Urinary bladder (tissue), 4 donors: ENCODE data around the gene ITPR2. TPM values are rescaled to one million over a fixed set of nuclear protein-coding genes. Genes with fewer than 3 reads are reported as not detected.
"Not testable (repeated sequence)": the region's sequence is repeated elsewhere in the genome, so short reads cannot be mapped to it uniquely, and the experiment has no call there.

Experiments
- DNase-seq: peaks from one replicate; pipeline ENCODE4 v3.0.0-alpha.2; 2015; ENCODE audit errors: extremely low spot score
- H3K27ac ChIP-seq: one replicate; pipeline ENCODE4 v1.5.1; 2013; ENCODE audit warnings: low read depth, mild to moderate bottlenecking, moderate library complexity
- H3K36me3 ChIP-seq: one replicate; pipeline ENCODE4 v1.6.1; 2013; ENCODE audit warnings: mild to moderate bottlenecking, moderate library complexity; ENCODE audit not compliant: insufficient read depth
- H3K4me1 ChIP-seq: one replicate; pipeline ENCODE4 v1.6.1; 2013; ENCODE audit warnings: mild to moderate bottlenecking, moderate library complexity; ENCODE audit not compliant: insufficient read depth
- H3K4me3 ChIP-seq: one replicate; pipeline ENCODE4 v1.5.1; 2013; ENCODE audit warnings: low read depth, low read length
- WGBS: extraction: QIAGEN DNeasy Blood & Tissue Kit; methylation state at CpG from one replicate; pipeline ENCODE4 v1.1.7; 2013; 5-methylcytosine and 5-hydroxymethylcytosine counted together
- polyA plus RNA-seq: library from polyadenylated mRNA; stranded (reverse); fragments of 200-250 nt; gene quantifications from one replicate; pipeline ENCODE4 v1.2.3, GENCODE V29; 2013
- total RNA-seq: library from RNA; depleted of rRNA; stranded (reverse); fragments of >200 nt; gene quantifications from one replicate; pipeline ENCODE4 v1.2.3, GENCODE V29; 2014
- donor health status: healthy with polysubstance abuse.
- donor health status: healthy.

The ITPR2 gene
- total and polyA plus RNA-seq, 2 donors: 5.6 to 48.2 TPM

DNA sequence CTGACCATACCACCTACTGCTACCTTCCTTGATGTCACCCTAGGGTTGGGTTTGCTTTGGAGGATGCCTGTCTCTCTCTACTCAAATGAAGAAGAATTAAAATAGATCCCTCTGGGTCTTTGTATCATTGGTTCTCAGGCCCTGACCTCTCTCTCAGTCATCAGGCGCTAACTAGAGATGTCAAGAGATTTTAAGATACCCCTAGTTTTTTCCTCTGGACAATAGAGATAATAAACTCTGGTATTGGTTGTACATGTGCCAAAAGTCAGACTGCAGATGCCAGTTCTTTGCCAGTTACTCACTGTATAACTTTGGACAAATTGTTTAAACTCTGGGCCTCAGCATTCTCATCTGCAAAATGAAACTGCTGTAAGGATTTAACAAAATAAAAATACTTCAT, 31.5 kb downstream of the ITPR2 start:
- Histone ChIP-seq H3K36me3 (no peaks in the 10 kb centered on the region), H3K27ac (no peak overlapping the region), H3K4me3 (no peak overlapping the region), H3K4me1 (no peaks in the 10 kb centered on the region)
- WGBS: 97% methylated on average over 1 of the region's 1 CpG
- DNase-seq: no peak

DNA sequence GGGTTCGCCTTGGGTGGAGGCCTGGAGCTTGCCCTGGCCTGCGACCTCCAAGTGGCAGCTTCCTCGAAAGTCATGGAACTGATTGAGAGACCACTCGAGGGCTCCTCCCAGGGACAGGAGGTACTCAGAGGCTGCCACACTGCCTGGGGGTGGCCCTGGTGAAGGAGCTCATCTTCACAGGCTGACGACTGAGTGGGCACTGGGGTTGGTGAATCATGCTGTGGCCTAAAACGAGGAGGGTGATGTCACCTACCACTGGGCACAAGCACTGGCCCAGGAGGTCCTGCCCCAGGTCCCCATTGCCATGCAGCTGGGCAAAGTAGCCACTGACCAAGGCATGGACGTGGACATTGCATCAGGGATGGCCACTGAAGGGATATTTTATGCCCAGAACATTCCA, 32.1 kb downstream of the ITPR2 start:
- H3K4me1 ChIP-seq: no peaks in the 10 kb centered on the region
- H3K27ac ChIP-seq: no peak overlapping the region
- DNase-seq: no peak
- no peaks in the 10 kb centered on the region for H3K36me3 ChIP-seq
- no peak overlapping the region for H3K4me3 ChIP-seq
- WGBS: 97% methylated on average over 7 of the region's 7 CpGs

DNA sequence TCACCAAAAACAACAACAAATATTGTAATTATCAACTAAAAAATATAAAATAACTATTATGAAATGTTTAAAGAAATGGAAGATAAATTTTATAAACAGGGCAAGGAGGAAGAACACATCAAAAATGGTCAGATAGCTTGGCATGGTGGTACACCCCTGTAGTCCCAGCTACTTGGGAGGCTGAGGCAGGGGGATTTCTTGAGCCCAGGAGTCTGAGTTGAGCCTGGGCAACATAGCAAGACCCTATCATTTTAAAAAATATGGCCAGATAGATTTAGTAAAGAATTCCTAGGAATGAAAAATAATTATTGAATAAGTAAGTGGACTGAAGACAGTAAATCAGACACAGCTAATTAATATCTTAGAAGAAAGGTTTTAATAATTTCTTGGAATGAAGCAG, 32.6 kb downstream of the ITPR2 start:
- DNase-seq: no peak
- H3K27ac ChIP-seq: no peak overlapping the region
- H3K36me3 ChIP-seq: no peaks in the 10 kb centered on the region
- H3K4me1 ChIP-seq: no peaks in the 10 kb centered on the region
- H3K4me3 ChIP-seq: no peak overlapping the region

DNA sequence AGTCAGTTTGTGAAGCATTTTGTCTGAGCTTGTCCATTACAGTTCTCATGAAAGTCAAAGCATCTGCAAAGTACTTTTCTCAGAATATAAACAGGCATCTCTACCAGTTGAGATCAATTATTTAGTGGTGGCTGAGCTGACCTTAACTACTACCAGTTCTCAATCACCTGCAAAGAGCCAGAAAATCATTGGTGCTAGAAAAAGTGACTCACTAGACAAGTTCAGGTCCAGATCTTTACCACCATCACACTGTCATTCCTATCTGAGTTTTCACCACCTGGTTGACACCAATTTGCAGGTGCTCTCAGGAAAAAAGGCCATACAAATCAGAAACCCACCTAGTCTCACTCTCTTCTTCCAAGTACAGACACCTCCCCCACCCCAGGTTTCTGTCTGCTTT, 33.3 kb downstream of the ITPR2 start:
- no peak for DNase-seq
- Histone ChIP-seq H3K27ac (no peak overlapping the region), H3K4me3 (no peak overlapping the region), H3K4me1 (no peaks in the 10 kb centered on the region), H3K36me3 (no peaks in the 10 kb centered on the region)

DNA sequence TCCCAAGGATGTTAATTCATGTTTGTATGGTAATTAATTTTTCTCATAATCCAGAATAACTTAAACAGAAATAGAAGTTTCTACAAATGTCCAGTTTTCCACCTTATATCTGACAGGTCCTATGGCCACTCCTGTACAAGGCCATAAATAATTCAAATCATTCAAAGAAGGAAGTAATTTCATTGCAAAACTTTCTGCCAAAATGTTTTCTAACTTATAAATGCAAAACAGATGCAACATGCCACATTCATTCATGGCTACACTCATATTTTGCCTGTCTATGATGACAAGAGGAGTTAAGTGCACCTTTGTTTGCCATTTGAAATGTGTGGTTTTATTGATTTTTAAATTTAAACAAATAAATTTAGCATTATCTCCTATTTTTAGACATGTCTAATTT, 34.4 kb downstream of the ITPR2 start:
- Histone ChIP-seq H3K36me3 (no peaks in the 10 kb centered on the region), H3K4me1 (no peaks in the 10 kb centered on the region), H3K4me3 (no peak overlapping the region), H3K27ac (no peak overlapping the region)
- no peak for DNase-seq

DNA sequence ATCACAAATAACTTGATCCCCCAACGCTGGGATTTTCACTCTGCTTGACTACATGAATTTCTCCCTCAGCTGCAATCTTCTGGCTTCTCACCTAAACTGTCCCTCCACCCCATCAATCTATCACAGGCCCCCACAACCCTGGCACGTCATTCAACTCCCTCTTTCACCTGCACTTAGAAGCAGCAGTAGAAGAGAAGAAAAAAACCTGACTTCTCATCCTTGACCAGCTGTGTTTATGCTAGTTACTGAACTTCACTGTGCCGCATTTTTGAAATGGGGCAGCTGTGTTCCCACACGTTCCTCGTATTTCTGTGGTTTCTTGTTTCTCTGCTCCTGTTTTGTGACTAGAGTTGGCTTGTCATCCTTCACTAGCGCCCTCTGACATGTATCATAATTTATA, 35.0 kb downstream of the ITPR2 start:
- no peak for DNase-seq
- Histone ChIP-seq H3K4me1 (no peaks in the 10 kb centered on the region), H3K4me3 (no peak overlapping the region), H3K27ac (no peak overlapping the region), H3K36me3 (no peaks in the 10 kb centered on the region)
- 36% methylated on average over 6 of the region's 6 CpGs for WGBS

DNA sequence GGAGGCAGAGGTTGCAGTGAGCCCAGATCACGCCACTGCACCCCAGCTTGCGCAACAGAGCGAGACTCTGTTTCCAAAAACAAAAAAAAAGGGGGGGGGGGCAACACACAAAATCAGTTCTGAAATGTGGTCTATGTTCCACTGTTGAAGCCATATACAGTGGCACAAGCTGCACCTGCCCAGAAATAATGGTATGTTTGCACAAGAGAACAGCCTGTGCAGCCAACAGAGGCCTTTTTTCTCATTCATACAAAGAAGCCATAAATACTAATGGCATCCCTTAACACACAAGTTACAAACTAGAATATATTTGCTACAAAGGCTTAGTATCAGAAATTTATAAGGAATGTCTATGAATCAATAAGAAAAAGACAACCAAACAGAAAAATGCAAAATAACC, 37.1 kb downstream of the ITPR2 start:
- H3K27ac ChIP-seq: no peak overlapping the region
- no peak for DNase-seq
- H3K36me3 ChIP-seq: no peaks in the 10 kb centered on the region
- no peak overlapping the region for H3K4me3 ChIP-seq
- H3K4me1 ChIP-seq: no peaks in the 10 kb centered on the region
- 100% methylated on average over 3 of the region's 3 CpGs for WGBS

DNA sequence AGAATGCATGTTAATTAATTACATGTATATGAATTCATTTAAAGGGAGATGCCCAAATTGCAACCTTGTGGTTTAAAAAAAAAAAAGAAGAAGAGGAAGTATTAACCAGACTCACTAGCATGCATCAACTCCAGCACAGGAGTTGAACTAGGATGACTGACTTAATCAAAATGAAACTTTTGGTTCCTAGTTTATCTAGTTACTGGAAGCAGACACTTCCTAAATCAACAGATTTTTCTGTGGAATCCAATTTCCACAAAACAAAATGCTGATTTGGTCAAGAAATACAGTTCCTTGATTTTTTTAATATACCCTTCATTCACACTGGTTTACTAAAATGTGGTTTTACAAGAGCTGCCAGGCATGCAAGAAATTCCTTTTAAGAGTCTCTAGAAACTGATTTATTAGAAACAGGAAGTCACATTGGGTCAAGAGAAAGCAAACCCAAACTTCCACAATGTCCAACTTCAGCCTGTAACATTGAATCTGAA, 41.6 kb downstream of the ITPR2 start:
- no peak for DNase-seq
- Histone ChIP-seq H3K4me1 (no peaks in the 10 kb centered on the region), H3K27ac (no peak overlapping the region), H3K36me3 (no peaks in the 10 kb centered on the region), H3K4me3 (no peak overlapping the region)

DNA sequence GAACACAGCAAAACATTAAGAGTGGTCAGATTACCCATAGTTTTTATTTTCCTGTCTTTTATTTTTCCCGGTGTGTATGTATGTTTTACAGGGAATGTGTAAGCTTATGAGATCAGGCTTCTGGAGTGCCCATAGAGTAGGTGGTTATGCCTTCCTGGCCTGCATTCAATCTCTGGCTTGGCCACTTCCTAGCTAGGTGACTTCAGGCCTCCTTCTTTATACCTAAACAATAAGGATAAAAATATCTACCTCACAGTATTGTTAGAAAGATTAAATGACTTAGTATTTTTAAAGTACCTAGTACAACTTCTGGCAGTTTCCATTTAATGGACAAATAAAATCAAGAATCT, 42.4 kb downstream of the ITPR2 start:
- Histone ChIP-seq H3K27ac (no peak overlapping the region), H3K4me3 (no peak overlapping the region), H3K4me1 (no peaks in the 10 kb centered on the region), H3K36me3 (no peaks in the 10 kb centered on the region)
- no peak for DNase-seq
- 86% methylated on average over 1 of the region's 1 CpG for WGBS

DNA sequence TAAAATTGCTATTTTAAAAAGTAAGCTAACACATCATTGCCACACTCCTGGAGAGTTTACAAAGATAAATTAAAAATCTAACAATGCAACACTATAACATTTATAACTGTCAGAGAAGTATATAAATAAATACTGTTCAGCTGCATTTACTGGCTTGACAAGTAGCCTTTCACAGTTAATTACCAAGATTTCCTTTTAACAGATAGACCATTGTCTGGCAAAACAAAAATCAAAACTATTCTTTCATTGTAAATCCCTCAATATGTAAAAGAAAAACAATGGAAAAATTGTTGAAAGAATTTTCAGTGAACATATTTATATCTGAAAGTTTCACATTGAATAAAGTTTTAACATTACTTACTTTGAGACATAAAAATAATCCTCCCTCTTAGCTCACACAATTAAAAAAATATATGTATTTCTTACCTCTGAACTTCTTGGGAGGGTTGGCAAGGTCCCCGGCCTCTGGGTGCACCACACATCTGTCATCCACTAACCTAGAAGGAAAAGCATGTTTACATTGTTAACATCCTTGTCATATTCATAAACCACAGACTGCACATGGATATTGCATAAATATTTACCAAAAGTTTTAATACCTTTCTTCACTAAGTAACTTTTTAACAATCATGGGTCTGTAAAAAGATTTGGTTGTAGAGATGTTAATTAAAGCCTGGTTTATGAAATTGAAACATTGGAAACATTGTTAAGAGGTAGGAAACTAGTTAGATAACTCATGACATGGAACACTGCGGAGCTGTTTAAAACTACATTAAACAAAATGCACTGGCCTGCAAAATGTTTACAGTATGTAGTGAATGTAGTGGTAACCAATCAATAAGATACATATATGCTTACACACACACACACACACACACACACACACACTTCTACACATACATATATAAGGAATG, 43.0 kb downstream of the ITPR2 start:
- WGBS: 53% methylated on average over 2 of the region's 2 CpGs
- Histone ChIP-seq H3K4me1 (no peaks in the 10 kb centered on the region), H3K27ac (no peak overlapping the region), H3K36me3 (no peaks in the 10 kb centered on the region), H3K4me3 (no peak overlapping the region)
- DNase-seq: no peak

DNA sequence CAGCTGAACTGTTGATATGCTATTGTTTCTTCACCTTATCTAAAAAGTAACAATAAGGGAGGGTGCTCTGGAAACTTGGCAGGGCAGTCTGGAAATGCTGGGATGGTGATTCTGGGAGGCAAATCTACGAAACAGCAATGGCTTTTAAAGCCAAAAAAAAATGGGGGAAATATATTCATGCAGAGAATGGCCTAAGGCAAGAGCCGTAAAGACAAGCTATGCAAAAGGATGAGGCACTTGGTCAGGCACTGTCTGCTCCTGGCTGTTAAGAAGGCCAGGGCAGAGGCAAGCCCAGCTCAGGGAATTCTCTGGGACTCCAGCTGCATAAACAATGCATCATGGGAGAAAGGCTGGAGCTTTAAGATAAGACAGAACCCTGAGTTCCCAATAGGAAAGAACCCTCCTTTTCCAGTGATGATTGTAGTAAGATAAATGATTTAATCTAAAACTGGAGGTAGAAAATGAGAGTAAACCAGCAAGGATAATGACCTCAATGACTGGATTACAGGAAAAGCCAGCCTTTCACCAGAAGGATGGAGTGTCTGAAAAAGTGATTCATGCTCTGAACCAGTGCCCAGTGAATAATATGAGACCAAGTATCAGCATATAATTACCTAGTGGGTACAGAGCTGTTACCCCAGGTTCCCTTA, 46.0 kb downstream of the ITPR2 start:
- no peak for DNase-seq
- no peaks in the 10 kb centered on the region for H3K4me1 ChIP-seq
- no peak overlapping the region for H3K27ac ChIP-seq
- no peaks in the 10 kb centered on the region for H3K36me3 ChIP-seq
- no peak overlapping the region for H3K4me3 ChIP-seq
- 46% methylated on average over 2 of the region's 2 CpGs for WGBS

DNA sequence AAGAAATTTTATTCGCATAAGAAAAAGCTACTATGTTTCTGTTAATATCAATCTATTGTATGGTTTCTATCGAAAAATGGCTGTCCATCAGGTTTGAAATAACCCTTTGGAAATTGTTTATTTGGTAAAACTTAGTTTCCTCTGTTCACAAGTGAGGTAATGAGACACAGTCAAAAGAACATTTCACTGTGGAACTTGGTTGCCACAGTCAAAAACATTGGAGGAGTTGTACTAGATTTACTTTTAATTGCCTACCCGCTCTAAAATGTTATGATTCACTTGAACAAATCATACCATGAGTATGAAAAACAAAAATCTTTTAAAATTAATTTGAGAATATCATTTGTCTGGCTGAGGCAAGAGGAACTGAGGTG, 46.5 kb downstream of the ITPR2 start:
- Histone ChIP-seq H3K4me1 (no peaks in the 10 kb centered on the region), H3K27ac (no peak overlapping the region), H3K36me3 (no peaks in the 10 kb centered on the region), H3K4me3 (no peak overlapping the region)
- no peak for DNase-seq
- 95% methylated on average over 3 of the region's 3 CpGs for WGBS

DNA sequence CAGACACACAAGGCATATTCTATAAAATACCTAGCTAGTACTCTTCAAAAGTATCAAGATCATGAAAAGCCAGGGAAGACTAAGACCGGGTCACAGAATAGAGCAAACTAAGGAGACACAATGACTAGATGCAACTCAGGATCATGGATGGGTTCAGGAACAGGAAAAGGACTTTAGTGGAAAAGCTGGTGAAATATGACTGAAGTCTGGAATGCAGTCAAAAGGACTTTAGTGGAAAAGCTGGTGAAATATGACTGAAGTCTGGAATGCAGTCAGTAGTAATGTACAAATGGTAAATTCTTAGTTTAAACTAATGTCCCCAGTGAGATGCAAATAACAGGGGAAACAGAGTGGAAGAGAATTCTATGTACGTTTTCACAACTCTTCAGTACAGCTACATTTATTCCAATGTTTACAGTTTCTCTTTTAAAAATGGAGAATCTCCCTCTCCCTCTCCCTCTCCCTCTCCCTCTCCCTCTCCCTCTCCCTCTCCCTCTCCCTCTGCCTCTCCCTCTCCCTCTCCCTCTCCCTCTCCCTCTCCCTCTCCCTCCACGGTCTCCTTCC, 49.1 kb downstream of the ITPR2 start:
- not testable (repeated sequence) for H3K4me1 ChIP-seq, H3K4me3 ChIP-seq, DNase-seq, H3K27ac ChIP-seq, H3K36me3 ChIP-seq
- WGBS: 90% methylated on average over 2 of the region's 3 CpGs

DNA sequence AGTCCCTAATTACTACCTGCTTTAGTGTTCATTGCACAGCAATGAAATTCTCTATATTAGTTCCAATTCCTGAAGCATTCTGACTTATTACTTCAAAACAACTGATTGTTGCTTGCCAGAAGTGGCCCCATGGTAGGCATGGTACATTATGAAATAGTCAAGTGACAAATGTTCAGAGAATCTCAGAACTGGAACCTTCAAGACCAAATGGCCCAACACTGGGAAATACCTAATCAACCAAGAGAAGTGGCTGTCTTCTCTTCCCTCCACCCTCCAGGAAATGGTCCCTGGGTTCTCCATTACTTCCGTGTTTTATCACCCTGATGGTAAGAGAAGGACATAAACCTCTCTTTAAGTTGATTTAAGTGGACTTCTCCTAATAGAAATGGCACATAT, 49.9 kb downstream of the ITPR2 start:
- H3K4me1 ChIP-seq: no peaks in the 10 kb centered on the region
- no peaks in the 10 kb centered on the region for H3K36me3 ChIP-seq
- H3K4me3 ChIP-seq: no peak overlapping the region
- 91% methylated on average over 1 of the region's 1 CpG for WGBS
- DNase-seq: no peak
- no peak overlapping the region for H3K27ac ChIP-seq
